Neuronal stem cell (in vitro differentiated cells): ENCODE data around the gene ATP8B3.

Experiments used
- DNase-seq: peaks from one replicate; pipeline ENCODE4 v3.0.0-alpha.2; 2013; ENCODE audit warnings: low spot score
- H2AFZ ChIP-seq: one replicate; pipeline ENCODE4 v1.6.1; 2013; ENCODE audit warnings: mild to moderate bottlenecking, low read length, inconsistent platforms
- H2AK5ac ChIP-seq: 2 replicates; pipeline ENCODE4 v1.6.1; 2013; ENCODE audit warnings: low read depth, mild to moderate bottlenecking, inconsistent platforms, low read length, moderate library complexity, mixed read lengths
- H2BK120ac ChIP-seq: 2 replicates; pipeline ENCODE4 v1.6.1; 2013; ENCODE audit warnings: low read depth, mild to moderate bottlenecking, inconsistent platforms, low read length, moderate library complexity, mixed read lengths
- H2BK12ac ChIP-seq: one replicate; pipeline ENCODE4 v1.6.1; 2013; ENCODE audit warnings: low read length, inconsistent platforms
- H2BK15ac ChIP-seq: 2 replicates; pipeline ENCODE4 v1.6.1; 2013; ENCODE audit warnings: mild to moderate bottlenecking, low read length, inconsistent platforms, mixed read lengths
- H2BK5ac ChIP-seq: one replicate; pipeline ENCODE4 v1.6.1; 2013; ENCODE audit warnings: inconsistent platforms, mild to moderate bottlenecking, low read length, moderate library complexity
- H3K14ac ChIP-seq: one replicate; pipeline ENCODE4 v1.6.1; 2013; ENCODE audit warnings: low read length, inconsistent platforms
- H3K18ac ChIP-seq: 2 replicates; pipeline ENCODE4 v1.6.1; 2013; ENCODE audit warnings: low read length, inconsistent platforms
- H3K23ac ChIP-seq: 2 replicates; pipeline ENCODE4 v1.6.1; 2013; ENCODE audit warnings: low read depth, mild to moderate bottlenecking, mixed read lengths, low read length, inconsistent platforms; ENCODE audit not compliant: poor library complexity
- H3K27ac ChIP-seq: replicated peaks from 3 replicates; pipeline ENCODE4 v1.5.1; 2013; ENCODE audit warnings: low read length, inconsistent platforms
- H3K27me3 ChIP-seq, 3 experiments: 2 replicates each; pipeline ENCODE4 v1.6.1; 2013; ENCODE audit warnings: low read length in 3 of 3, mild to moderate bottlenecking in 2 of 3, inconsistent platforms in 1 of 3, low read depth in 1 of 3, mixed read lengths in 1 of 3, moderate library complexity in 1 of 3; ENCODE audit not compliant: control insufficient read depth in 3 of 3, insufficient read depth in 3 of 3
- H3K36me3 ChIP-seq, 2 donors: replicated peaks in 1 of 2; 2 replicates each; pipeline ENCODE4 v1.6.1; 2013; ENCODE audit warnings: low read length in 2 of 2; ENCODE audit not compliant: control insufficient read depth in 2 of 2, insufficient read depth in 2 of 2
- H3K4ac ChIP-seq: 2 replicates; pipeline ENCODE4 v1.6.1; 2013; ENCODE audit warnings: inconsistent platforms, mild to moderate bottlenecking, low read length, moderate library complexity
- H3K4me1 ChIP-seq, 2 donors: 1 replicate in 1 of 2; 2 replicates in 1 of 2; pipeline ENCODE4 v1.6.1; 2013; ENCODE audit warnings: low read length in 2 of 2, low read depth in 1 of 2; ENCODE audit not compliant: control insufficient read depth in 2 of 2, insufficient read depth in 1 of 2
- H3K4me2 ChIP-seq: one replicate; pipeline ENCODE4 v1.6.1; 2013; ENCODE audit warnings: mild to moderate bottlenecking, low read length, inconsistent platforms; ENCODE audit not compliant: insufficient read depth, poor library complexity, severe bottlenecking
- H3K4me3 ChIP-seq, 2 donors: 2 replicates each; pipeline ENCODE4 v1.5.1; 2013; ENCODE audit warnings: low read length in 2 of 2, mild to moderate bottlenecking in 2 of 2, inconsistent platforms in 1 of 2, moderate library complexity in 1 of 2
- H3K79me1 ChIP-seq: one replicate; pipeline ENCODE4 v1.6.1; 2013; ENCODE audit warnings: low read depth, mild to moderate bottlenecking, inconsistent platforms, low read length, moderate library complexity
- H3K9ac ChIP-seq: one replicate; pipeline ENCODE4 v1.6.1; 2013; ENCODE audit warnings: mild to moderate bottlenecking, low read depth, low read length, inconsistent platforms; ENCODE audit not compliant: poor library complexity
- H3K9me3 ChIP-seq, 2 donors: replicated peaks in 1 of 2; 2 replicates each; pipeline versions ENCODE3 to v1.6.1; 2013; ENCODE audit warnings: low read length in 2 of 2, mild to moderate bottlenecking in 2 of 2, inconsistent platforms in 1 of 2, low read depth in 1 of 2, mixed read lengths in 1 of 2, moderate library complexity in 1 of 2; ENCODE audit not compliant: control insufficient read depth in 2 of 2, insufficient read depth in 1 of 2
- H4K8ac ChIP-seq: one replicate; pipeline ENCODE4 v1.6.1; 2013; ENCODE audit warnings: low read depth, mild to moderate bottlenecking, inconsistent platforms, low read length, moderate library complexity
- H4K91ac ChIP-seq: one replicate; pipeline ENCODE4 v1.6.1; 2013; ENCODE audit warnings: low read length, low read depth, mild to moderate bottlenecking, inconsistent platforms; ENCODE audit not compliant: poor library complexity
- WGBS, 2 donors: extraction: QIAGEN DNeasy Blood & Tissue Kit; methylation state at CpG; one replicate each; pipeline ENCODE4 v1.1.7; 2013; ENCODE audit warnings: missing lambda C conversion rate in 2 of 2, mixed read lengths in 1 of 2; ENCODE audit not compliant: insufficient read length in 2 of 2, insufficient replicate concordance in 1 of 2; ENCODE audit errors: extremely low coverage in 2 of 2; 5-methylcytosine and 5-hydroxymethylcytosine counted together

The ATP8B3 gene

DNA sequence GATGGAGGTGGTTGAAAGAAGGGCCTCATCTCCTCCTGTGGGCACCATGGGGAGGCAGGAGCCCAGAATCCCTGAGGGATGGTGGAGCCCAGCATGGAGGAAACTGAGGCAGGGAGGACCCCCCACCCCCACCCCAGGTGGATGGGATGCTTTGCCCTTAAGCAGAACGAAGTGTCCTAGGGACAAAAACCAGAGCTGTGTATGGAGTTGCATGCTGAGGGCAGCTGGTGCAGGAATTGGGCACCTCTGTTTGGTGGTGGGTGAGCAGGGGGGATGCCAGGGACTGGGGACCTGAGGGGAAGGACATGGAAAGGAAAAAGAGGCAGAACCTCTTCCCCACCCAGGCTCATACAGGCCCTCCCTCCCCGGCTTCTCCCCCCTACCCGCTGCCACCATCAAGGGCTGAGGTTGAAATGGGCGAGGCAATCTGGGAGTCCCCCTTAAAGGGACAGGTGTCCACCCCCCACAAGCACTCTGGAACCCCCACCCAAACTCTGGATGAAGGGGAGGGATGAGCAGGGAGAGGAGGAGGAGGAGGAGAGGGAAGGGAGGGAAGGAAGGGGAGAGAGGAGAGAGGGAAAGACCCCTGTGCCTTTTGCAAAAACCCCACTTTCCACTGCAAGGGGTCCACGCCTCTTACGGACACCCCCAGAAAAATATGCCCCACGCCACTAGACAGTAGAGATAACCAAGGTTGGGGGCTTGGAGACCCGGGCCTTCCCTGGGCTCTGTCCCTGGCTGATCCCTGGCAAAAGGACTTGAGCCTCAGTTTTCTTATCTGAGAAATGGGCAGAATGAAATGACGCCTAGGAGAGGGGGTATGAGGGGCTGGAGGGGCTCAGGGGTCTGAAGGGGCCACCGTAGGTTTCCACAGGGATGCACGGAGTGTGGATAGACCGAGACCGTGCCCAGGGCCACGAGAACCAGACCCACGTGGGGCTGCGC is 52.8 kb downstream of the ATP8B3 start:
- Histone ChIP-seq H3K14ac (no peak overlapping the region), H2AK5ac (peak overlapping the region; percentile 19), H2BK15ac (no peak overlapping the region), H2BK12ac (no peak overlapping the region), H3K36me3 (no peaks in the 10 kb centered on the region), H3K4me1 (peaks cover 6 to 11% of the 10 kb centered on the region in 2 donors), H3K4me3 (no peak overlapping the region), H3K79me1 (peaks cover 2% of the 10 kb centered on the region), H2AFZ (no peak overlapping the region), H3K9me3 (peaks cover 0 to 7% of the 10 kb centered on the region in 2 donors), H3K27me3 (peaks cover 81 to 99% (median 97%) of the 10 kb centered on the region in 3 experiments), H4K91ac (no peak overlapping the region), H3K23ac (no peak overlapping the region), H3K27ac (no peak overlapping the region), H3K4ac (no peak overlapping the region), H3K4me2 (no peak overlapping the region), H2BK5ac (no peak overlapping the region), H3K18ac (peak overlapping the region; percentile 28), H4K8ac (no peak overlapping the region), H2BK120ac (no peak overlapping the region), H3K9ac (no peak overlapping the region)
- no CpG with 5 or more reads among the region's 16 CpGs for WGBS, 2 donors
- DNase-seq = no peak

DNA sequence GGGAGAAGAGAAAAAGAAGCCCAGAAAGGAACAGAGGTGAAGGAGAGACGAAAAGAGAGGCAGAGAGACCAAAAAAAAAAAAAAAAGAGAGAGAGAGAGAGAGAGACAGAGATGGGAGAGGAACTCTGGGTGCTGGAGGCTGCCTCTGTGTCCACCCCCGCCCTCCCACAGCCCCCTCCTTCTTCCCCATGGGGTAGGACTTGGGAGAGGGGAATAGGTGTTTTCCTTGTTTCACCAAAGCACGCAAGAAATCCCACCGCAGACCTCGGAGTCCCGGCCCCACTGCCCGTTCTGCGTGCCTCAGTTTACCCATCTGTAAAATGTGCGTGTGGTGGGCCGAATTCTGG is 53.9 kb downstream of the ATP8B3 start:
- H3K14ac ChIP-seq = peak overlapping the region; percentile 89
- H2BK15ac ChIP-seq = peak overlapping the region; percentile 55
- H3K4ac ChIP-seq = no peak overlapping the region
- H3K4me2 ChIP-seq = no peak overlapping the region
- H3K23ac ChIP-seq = no peak overlapping the region
- peaks cover 0 to 5% of the 10 kb centered on the region in 2 donors for H3K9me3 ChIP-seq
- no peak for DNase-seq
- no peak overlapping the region for H4K91ac ChIP-seq
- H2BK120ac ChIP-seq = no peak overlapping the region
- peaks cover 81 to 99% (median 96%) of the 10 kb centered on the region in 3 experiments for H3K27me3 ChIP-seq
- WGBS, 2 donors = no CpG with 5 or more reads among the region's 10 CpGs
- no peak overlapping the region for H3K9ac ChIP-seq
- no peak overlapping the region for H4K8ac ChIP-seq
- peaks cover 2% of the 10 kb centered on the region for H3K79me1 ChIP-seq
- no peak overlapping the region for H2AFZ ChIP-seq
- H3K4me1 ChIP-seq = peaks cover 6 to 11% of the 10 kb centered on the region in 2 donors
- no peak overlapping the region for H3K4me3 ChIP-seq
- H2AK5ac ChIP-seq = no peak overlapping the region
- H2BK12ac ChIP-seq = no peak overlapping the region
- no peak overlapping the region for H3K18ac ChIP-seq
- no peaks in the 10 kb centered on the region for H3K36me3 ChIP-seq
- H2BK5ac ChIP-seq = no peak overlapping the region
- H3K27ac ChIP-seq = no peak overlapping the region

DNA sequence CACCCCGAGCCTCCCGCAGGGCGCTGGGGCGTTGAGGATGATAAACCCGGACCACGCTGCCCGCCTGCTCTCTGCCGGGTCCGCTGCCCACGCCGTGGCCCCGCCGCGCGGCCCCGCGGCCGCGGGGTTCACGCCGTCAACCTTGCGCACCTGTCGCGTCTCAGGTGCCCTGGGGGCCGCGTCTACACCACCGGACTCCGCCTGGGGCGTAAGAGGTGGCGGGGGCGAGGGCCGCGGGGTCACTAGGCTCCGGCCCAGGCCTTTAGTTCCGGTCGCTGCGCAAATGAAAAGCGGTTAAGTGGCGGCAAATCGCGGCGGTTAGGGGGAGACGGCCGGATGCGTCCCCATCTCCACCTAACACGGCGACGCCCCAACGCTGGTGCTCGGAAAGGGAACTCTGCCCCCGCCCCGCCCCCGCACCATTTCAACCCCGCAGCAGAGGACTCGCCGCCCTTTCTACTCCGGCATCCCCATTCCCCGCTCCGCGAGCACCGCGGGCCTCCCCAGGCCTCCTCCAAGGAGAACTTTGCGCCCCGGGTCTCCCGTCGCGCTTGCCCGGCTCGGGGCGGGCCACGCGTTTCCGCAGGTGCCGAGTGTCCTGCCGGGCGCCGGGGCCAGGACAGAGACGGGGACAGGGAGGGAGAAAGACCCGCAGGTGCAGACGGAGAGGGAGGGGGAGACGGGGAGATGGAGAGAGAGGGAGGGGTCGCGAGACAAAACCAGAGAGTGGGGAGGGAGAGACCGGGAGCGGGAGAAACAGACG is 54.4 kb downstream of the ATP8B3 start:
- peak overlapping the region; percentile 23 for H3K4ac ChIP-seq
- no peak overlapping the region for H3K4me3 ChIP-seq
- H3K18ac ChIP-seq = peak overlapping the region; percentile 38
- no peak overlapping the region for H2AK5ac ChIP-seq
- H3K79me1 ChIP-seq = peaks cover 2% of the 10 kb centered on the region
- H3K27me3 ChIP-seq = peaks cover 84 to 99% (median 96%) of the 10 kb centered on the region in 3 experiments
- peak overlapping the region; percentile 60 for H3K9ac ChIP-seq
- H4K91ac ChIP-seq = no peak overlapping the region
- no peak overlapping the region for H4K8ac ChIP-seq
- peak overlapping the region; percentile 41 for H2BK12ac ChIP-seq
- no peak overlapping the region for H2BK120ac ChIP-seq
- peaks cover 0 to 5% of the 10 kb centered on the region in 2 donors for H3K9me3 ChIP-seq
- H3K4me2 ChIP-seq = peak overlapping the region; percentile 18
- H2BK15ac ChIP-seq = no peak overlapping the region
- H3K23ac ChIP-seq = no peak overlapping the region
- peak overlapping the region; percentile 56 for H2AFZ ChIP-seq
- no peak for DNase-seq
- no peak overlapping the region for H3K14ac ChIP-seq
- peak overlapping the region; percentile 39 for H2BK5ac ChIP-seq
- no peaks in the 10 kb centered on the region for H3K36me3 ChIP-seq
- WGBS, 2 donors = no CpG with 5 or more reads among the region's 86 CpGs
- H3K4me1 ChIP-seq = peaks cover 6 to 12% of the 10 kb centered on the region in 2 donors
- H3K27ac ChIP-seq = no peak overlapping the region
